HFFc6 (cell line): ENCODE data around the gene ANKRD53. TPM values are rescaled to one million over a fixed set of nuclear protein-coding genes. Genes with fewer than 3 reads are reported as not detected.
"Not testable (repeated sequence)": the region's sequence is repeated elsewhere in the genome, so short reads cannot be mapped to it uniquely, and the experiment has no call there.

Experiments
- DNase-seq: peaks from one replicate; pipeline ENCODE4 v3.0.0-alpha.2; 2018
- H3K27ac Mint-ChIP-seq: 2 replicates; pipeline ENCODE4 v1.8.0; 2020; ENCODE audit warnings: mild to moderate bottlenecking, mixed read lengths
- H3K27me3 Mint-ChIP-seq: 2 replicates; pipeline ENCODE4 v1.8.0; 2021; ENCODE audit warnings: mild to moderate bottlenecking, moderate library complexity, mixed read lengths; ENCODE audit not compliant: insufficient read depth
- H3K36me3 Mint-ChIP-seq: 2 replicates; pipeline ENCODE4 v1.8.0; 2021; ENCODE audit warnings: low read depth, mixed read lengths
- H3K4me1 Mint-ChIP-seq: 2 replicates; pipeline ENCODE4 v1.8.0; 2020; ENCODE audit warnings: low read depth, mixed read lengths
- H3K4me3 Mint-ChIP-seq: 2 replicates; pipeline ENCODE4 v1.8.0; 2020; ENCODE audit warnings: mild to moderate bottlenecking, moderate library complexity, mixed read lengths
- H3K9me3 Mint-ChIP-seq: 2 replicates; pipeline ENCODE4 v1.8.0; 2020; ENCODE audit warnings: mild to moderate bottlenecking, mixed read lengths
- total RNA-seq, 6 experiments: library from RNA; stranded (reverse); fragmentation: NEBNext Ultra II Directional; extraction: Animal tissue kit (Norgen Biotek cat#: 25700); gene quantifications; 2 replicates in 1 of 6; 3 replicates in 5 of 6; pipeline ENCODE4 v1.2.3, GENCODE V29; 2021
- TF ChIP-seq, protein P1 (sequence below): fragments of 200-600 bp; sonication (generic); IDR thresholded peaks from 2 replicates; pipeline ENCODE4 v1.5.0; 2021; ENCODE audit warnings: antibody characterized with exemption, mild to moderate bottlenecking

Gene ANKRD53
- total RNA-seq, 6 experiments from 2014 or later: 0.64 to 1.1 (median 0.85) TPM

DNA sequence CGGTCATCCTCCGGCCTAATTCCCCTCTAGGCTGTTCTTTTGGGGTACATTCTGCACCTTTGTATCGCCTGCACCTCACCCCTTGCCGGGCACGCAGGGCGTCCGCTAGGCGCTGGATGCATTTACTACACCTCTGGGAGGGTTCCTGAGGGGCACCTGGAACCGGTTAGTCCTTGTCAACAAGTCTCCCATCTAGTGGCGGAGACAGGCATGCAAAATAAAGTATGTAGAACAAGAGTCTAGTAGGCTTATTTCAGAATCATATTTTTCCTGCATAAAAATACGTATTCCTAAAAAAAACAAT is 16.9 kb downstream of the ANKRD53 start:
- H3K4me1 Mint-ChIP-seq: peaks cover 27% of the 10 kb centered on the region
- TF ChIP-seq, protein P1, sequence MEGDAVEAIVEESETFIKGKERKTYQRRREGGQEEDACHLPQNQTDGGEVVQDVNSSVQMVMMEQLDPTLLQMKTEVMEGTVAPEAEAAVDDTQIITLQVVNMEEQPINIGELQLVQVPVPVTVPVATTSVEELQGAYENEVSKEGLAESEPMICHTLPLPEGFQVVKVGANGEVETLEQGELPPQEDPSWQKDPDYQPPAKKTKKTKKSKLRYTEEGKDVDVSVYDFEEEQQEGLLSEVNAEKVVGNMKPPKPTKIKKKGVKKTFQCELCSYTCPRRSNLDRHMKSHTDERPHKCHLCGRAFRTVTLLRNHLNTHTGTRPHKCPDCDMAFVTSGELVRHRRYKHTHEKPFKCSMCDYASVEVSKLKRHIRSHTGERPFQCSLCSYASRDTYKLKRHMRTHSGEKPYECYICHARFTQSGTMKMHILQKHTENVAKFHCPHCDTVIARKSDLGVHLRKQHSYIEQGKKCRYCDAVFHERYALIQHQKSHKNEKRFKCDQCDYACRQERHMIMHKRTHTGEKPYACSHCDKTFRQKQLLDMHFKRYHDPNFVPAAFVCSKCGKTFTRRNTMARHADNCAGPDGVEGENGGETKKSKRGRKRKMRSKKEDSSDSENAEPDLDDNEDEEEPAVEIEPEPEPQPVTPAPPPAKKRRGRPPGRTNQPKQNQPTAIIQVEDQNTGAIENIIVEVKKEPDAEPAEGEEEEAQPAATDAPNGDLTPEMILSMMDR: no peak
- peaks cover 4% of the 10 kb centered on the region; the same call in 1 of the 2 replicates for H3K36me3 Mint-ChIP-seq
- no peak overlapping the region for H3K27ac Mint-ChIP-seq
- DNase-seq: peak; percentile 20
- H3K4me3 Mint-ChIP-seq: peak overlapping the region; percentile 86
- H3K27me3 Mint-ChIP-seq: no peaks in the 10 kb centered on the region
- no peaks in the 10 kb centered on the region for H3K9me3 Mint-ChIP-seq

DNA sequence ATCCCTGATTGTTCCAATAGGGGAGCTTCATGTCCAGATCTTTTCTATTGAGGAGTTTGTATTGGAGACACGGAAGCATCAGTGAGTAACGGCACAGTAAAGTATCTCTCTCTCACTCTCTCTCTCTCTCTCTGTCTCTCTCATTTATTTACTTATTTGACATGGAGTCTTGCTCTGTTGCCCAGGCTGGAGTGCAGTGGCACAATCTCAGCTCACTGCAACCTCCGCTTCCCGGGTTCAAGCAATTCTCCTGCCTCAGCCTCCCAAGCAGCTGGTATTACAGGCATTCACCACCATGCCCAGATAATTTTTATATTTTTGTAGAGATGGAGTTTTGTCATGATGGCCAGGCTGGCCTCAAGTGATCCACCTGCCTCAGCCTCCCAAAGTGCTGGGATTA is 20.5 kb downstream of the ANKRD53 start:
- H3K27me3 Mint-ChIP-seq, DNase-seq, H3K4me3 Mint-ChIP-seq, H3K36me3 Mint-ChIP-seq, H3K9me3 Mint-ChIP-seq, H3K27ac Mint-ChIP-seq: not testable (repeated sequence)
- H3K4me1 Mint-ChIP-seq: peaks cover 18% of the 10 kb centered on the region

DNA sequence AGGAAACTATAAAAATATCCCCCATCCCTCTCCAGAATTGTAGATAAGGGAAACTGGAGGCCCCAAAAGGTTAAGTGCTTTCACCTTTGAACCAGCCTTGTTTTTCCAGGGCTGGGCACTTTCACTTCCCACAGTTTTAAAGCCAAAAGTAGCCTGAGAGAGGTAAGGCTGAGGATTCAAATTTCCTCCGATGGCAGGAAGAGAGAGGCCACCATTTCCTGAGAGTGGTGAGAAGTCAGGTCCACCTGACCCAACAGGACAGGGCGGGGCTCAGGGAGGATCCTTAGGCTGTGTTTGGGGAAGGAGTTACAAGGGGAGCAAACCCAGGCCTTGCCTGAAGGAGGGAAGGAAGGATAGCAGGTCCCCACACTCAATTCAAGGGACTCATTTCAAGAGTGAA is 20.9 kb downstream of the ANKRD53 start:
- Mint-ChIP-seq H3K4me3 (no peak overlapping the region), H3K27me3 (peaks cover 5% of the 10 kb centered on the region; the same call in 1 of the 2 replicates), H3K4me1 (peaks cover 17% of the 10 kb centered on the region), H3K27ac (no peak overlapping the region), H3K36me3 (no peaks in the 10 kb centered on the region), H3K9me3 (no peaks in the 10 kb centered on the region)
- TF ChIP-seq, protein P1: no peak
- DNase-seq: no peak

DNA sequence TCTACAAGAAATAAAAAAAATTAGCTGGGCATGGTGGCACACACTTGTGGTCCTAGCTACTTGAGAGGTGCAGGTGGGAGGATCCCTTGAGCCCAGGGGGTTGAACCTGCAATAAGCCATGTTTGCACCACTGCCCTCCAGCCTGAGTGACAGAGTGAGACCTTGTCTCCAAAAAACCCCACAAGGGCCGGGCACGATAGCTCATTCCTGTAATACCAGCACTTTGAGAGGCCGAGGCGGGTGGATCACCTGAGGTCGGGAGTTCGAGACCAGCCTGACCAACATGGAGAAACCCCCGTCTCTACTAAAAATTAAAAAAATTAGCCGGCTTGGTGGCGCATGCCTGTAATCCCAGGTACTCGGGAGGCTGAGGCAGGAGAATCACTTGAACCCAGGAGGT is 21.5 kb downstream of the ANKRD53 start:
- DNase-seq, H3K4me3 Mint-ChIP-seq, H3K27me3 Mint-ChIP-seq, H3K9me3 Mint-ChIP-seq, H3K27ac Mint-ChIP-seq, H3K36me3 Mint-ChIP-seq: not testable (repeated sequence)
- H3K4me1 Mint-ChIP-seq: peaks cover 17% of the 10 kb centered on the region

DNA sequence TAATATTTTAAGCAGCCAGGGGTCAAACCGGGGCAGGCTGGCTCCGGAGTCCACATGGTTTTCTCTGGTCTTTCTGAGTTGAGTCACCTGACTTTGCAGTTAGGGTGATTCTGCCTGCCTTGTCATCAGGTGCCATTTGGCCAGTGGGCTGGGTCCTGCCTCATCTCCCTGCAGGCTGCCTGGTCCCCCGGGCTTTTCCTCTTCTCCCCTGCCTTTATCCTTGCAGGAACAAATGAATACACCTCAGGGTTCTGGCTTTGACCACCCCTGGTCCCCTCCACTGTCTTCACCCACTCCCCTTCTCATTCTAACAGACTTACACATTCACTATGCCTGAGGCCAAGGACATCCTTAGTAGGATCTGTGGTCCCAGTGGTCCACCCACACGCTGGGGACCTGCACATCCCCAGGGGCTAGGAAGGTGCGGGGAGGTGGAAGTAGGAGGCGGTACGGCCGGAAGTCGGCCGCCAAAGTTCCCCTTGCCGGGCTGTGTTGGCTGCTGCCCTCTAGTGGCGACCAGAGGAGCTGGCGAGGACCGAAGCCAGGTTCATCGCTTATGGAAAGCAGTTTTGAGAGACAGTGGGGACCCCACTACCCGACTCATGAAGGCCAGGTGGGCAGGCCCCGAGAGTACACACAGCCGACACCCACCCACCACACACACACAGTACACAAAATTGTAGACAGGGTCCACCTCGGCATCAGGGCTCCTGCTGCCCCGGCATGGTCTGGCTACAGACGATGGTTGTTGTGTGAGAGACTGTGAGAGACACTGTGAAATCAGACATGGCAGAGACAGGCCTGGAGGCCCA is 22.6 kb downstream of the ANKRD53 start:
- peak overlapping the region; percentile 52; the same call in 1 of the 2 replicates for H3K27ac Mint-ChIP-seq
- peaks cover 15% of the 10 kb centered on the region for H3K4me1 Mint-ChIP-seq
- peaks cover 8% of the 10 kb centered on the region for H3K27me3 Mint-ChIP-seq
- TF ChIP-seq, protein P1: peak; percentile 97
- no peaks in the 10 kb centered on the region for H3K36me3 Mint-ChIP-seq
- peak overlapping the region; percentile 72 for H3K4me3 Mint-ChIP-seq
- no peaks in the 10 kb centered on the region for H3K9me3 Mint-ChIP-seq
- peak; percentile 30 for DNase-seq

DNA sequence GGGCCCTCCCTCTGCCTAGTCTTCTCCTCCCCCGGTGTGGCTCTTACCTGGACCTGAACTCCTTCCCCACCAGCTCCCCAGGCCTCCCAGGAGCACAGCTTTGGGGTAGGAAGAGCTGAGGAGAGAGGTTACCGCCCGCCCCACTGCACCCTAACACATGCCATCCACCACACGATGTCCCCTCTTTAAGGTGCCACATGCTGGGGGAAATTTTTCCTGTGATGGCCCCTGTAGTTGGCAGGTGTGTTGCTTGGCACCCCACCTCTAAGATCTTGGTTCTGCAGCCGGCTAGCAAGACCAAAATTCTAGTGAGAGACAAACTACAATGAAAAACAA is 23.1 kb downstream of the ANKRD53 start:
- Mint-ChIP-seq H3K4me3 (no peak overlapping the region), H3K9me3 (no peaks in the 10 kb centered on the region), H3K27ac (no peak overlapping the region), H3K27me3 (peaks cover 11% of the 10 kb centered on the region), H3K4me1 (peaks cover 15% of the 10 kb centered on the region), H3K36me3 (no peaks in the 10 kb centered on the region)
- TF ChIP-seq, protein P1: no peak
- no peak for DNase-seq
